GM21723 (cell line): ENCODE results near the gene ZNF44.

ENCODE experiments used
- ATAC-seq: cut with Tn5 transposase; IDR thresholded peaks from one replicate; pipeline ENCODE4 v1.9.1; 2021; ENCODE audit warnings: mild to moderate bottlenecking, moderate library complexity; ENCODE audit not compliant: unreplicated experiment

ZNF44 gene

DNA sequence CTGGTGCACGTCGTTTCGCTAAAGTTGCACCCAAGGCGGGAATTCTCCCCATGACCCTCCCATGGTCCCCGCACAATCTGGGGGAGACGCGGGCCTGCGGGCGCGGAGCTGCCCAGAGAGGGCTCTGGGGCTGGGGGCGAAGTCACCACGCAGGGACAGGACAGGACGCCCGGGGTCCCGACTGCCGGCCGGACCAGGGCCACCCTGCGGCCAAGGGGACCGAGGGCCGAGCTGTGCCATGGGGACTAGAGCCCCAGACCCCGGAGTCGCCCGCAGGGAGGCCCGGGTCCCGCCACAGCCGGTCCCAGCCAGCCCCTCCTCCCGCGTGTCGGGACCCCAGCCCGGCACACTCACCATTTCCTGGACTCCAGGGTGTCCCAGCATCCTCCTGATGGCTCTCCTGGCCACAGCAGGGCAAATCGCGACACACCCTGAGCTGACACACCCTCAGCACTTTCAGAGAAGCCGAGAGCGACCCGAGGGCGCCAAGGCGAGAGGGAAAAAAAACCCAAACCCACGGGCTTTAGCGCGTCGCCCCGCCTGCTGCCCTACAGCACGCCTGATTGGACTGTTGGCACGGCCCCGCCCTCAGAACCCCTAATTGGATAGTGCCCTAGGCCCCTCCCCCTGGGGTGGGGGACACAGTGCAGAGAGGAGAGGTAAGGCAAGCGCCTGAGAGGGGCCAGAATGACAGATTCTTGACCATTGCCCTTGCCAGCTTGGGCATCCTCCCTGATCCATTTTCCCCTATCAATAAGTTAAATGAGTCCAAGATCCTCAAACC is 28.6 kb downstream of the ZNF44 start:
- ATAC-seq: no peak

DNA sequence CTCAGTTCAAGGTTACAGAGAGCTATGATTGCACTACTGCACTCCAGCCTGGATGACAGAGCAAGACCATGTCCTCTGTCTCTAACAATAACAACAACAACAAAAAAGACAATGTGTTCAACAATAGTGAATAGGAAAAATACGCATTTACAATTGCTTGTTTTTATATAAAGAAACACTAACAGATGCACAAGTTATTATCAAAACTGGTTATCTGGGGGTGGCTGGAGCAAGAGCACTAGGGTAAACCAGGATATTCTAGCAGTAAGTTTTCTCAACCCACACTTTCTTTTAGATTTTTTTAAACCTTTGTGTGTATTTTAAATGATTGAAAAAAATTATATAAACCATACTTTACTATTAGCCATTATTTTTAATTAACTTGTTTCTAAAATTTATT is 33.1 kb downstream of the ZNF44 start:
- ATAC-seq: no peak

DNA sequence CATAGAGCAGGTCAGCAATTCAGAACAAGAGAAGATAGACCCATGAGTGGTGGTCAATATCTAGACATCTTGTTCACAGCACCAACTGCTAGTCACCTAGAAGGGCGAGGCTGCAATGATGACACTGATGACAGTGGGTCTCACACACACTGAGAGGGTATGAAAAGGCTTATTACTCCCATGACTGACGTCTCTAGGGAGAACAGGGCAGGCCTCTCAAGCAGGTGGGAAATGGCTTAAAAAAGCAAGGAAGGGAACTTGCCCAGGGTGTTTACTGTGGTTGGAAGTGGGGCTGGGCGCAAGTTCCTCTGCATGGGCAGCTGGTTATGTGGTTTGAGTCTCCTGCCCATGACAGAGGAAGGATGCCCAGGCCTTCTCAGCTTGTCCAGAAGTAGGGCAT is 33.8 kb downstream of the ZNF44 start:
- no peak for ATAC-seq

DNA sequence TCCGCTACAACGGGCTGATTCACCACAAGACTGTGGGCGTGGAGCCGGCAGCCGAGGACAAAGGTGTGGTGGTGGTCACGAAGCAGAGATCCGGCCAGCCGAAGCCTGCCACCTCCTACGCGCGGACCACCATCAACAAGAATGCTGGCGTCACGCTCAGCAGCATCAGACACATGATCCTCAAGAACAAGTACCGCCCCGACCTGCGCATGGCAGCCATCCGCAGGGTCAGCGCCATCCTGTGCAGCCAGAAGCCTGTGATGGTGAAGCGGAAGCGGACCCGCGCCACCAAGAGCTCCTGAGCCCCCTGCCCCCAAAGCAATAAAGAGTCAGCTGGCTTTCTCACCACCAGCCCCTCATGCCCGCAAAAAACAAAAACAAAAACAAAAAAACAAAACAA is 34.4 kb downstream of the ZNF44 start:
- no peak for ATAC-seq

DNA sequence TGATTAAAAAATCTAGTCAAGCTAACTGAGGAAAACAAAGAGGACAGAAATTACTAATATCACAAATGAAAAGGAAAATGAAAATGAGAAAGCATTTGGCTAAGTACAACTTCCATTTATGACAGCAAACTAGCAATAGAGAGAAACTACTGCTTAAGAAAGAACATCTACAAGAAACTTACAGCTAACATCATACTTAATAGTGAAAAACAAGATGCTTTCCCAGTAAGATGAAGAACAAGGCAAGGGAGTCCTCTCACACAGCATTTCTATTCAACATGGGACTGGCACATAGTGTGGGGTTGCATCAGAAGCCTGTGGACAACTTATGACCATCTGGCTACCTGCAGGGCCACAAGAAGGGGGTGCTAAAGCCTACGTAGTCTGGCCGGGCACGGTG is 39.3 kb downstream of the ZNF44 start:
- no peak for ATAC-seq

DNA sequence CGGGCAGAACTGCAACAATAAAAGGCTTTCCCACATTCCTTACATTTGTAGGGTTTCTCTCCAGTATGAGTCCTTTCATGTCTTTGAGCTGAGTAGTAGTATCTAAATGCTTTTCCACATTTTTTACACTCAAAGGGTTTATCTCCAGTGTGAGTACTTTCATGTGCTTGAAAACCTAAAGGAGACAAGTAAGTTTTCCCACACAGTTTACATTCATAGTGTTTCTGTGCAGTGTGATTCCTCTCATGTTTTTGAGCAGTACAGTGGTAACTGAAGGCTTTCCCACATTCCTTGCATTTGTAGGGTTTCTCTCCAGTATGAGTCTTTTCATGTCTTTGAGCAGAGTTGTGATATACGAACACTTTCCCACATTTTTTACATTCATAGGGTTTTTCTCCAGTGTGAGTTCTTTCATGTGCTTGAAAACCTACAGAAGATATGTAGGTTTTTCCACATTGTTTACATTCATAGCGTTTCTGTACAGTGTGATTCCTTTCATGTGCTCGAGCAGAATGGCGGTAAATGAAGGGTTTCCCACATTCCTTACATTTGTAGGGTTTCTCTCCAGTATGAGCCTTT is 47.0 kb downstream of the ZNF44 start:
- no peak for ATAC-seq

DNA sequence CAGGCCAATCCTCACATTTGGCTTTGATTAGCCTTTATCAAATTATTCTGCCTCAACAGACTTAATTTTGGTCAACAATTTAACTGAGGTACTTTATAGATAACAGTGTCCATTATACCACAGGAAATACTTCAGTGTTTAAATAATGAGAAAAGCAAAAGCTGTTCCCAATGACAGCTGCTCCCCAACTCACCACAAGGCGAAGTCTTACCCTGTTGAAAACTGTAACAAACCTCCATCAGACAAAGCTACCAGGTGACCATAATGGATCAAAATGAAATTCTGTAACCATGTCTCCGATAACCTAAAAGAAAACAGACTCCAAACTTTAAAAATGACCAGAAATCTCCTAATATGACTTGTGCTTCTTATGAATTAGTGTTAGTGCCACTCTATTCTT is 50.3 kb downstream of the ZNF44 start:
- ATAC-seq: no peak

DNA sequence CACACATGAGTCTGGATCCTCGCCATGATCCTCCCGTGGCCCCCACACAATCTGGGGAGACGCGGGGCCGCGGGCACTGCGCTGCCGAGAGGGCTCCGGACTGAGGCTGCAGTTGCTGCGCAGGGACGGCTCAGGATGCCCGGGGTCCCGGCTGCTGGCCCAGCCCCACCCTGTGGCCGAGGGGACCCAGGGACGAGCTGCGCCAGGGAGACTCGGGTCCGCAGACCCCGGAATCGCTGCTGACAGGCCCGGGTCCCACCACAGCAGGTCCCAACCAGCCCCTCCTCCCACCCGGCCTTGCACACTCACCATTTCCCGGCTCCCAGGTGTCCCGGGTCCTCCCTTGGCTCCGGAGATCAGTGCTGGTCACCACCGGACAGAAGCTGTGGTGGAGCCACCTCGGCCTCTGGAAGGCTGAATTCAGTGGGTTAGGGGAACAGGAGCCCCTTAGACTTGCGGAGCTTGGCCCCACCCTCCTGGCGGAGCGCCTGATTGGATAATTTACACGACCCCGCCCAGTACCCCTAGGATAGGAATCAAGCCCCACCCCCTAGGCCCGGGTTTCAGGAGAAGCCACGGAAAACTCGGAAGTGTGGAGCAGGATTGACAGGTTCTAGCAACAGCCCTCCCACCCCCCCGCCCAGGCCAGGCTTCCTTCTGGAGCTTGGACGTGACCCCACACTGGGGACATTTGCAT is 57.4 kb downstream of the ZNF44 start:
- no peak for ATAC-seq

DNA sequence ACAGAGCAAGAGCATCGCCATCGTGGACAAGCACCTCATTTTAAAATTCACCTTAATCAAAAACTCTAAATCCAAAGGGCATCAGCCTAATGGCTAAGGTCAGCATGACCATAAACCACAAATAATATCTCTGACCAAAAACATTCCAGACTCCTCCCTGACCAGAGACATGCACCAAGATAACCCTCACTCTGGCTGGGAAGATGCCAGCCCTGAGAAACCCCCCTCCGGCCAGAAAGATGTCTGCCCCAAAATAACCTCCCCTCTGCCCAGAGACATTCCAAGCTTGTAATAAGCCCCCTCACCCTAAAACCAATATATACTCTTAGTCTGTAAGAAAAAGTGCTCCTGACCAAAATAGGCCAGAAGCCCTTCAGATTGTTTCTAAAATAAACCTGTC is 61.7 kb downstream of the ZNF44 start:
- no peak for ATAC-seq

DNA sequence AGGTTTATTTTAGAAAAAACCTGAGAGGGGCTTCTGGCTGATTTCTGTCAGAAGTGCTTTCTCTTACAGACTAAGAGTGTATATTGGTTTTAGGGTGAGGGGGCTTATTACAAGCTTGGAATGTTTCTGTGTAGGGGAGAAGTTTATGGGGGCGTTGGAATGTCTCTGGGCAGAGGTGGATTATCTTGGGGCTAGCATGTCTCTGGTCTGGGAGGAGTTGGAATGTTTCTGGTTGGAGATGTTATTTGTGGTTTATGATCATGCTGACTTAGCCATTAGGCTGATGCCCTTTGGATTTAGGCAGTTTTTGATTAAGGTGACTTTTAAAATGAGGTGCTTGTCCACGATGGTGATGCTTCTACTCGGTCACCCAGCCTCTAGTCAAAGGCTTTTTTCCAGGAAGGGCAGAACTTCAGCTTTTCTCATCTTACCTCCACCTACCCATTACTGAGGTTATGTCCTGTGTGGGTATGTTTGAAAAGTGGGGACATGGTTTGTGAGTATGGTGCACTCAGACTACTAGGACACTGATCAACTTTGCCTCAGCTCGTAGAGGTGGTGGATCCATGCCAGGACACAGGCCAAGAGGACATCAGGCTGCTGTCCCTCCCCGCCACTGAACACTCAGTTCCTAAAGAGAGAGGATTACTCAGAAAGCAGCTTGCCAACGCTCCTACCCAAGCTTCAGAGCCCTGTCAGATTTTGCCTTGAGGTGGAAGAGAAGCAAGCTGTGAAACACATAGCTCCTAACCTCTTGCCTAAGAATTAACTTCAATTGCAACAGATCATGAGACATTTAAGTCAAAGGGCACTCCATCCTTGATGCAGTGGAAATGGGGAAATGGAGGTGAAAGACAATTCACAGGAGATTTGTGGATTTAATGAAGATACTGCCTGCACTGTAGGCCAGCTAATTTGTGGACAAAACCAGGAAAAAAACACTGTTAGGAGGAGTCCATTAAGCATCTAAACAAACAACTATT is 63.6 kb downstream of the ZNF44 start:
- no peak for ATAC-seq

DNA sequence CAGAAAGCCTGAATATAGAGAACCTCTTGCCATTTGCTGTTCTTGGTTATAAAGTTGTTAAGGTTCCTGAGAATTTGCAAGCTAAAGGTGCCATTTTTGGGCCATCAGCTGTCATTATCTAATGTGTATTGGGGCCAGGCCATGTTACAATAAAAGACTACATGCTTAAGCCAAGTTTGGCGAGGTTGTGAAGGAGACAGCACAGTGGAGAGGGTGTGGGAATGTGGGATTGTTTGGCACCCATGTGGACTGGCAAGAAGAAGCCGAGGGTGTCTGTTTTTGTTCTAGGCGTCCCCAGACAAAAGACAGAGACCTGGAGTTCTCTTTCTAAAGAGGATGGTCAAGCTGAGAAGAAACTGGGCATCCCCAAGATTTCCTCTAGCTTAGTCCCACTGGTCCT is 64.7 kb downstream of the ZNF44 start:
- ATAC-seq: no peak

DNA sequence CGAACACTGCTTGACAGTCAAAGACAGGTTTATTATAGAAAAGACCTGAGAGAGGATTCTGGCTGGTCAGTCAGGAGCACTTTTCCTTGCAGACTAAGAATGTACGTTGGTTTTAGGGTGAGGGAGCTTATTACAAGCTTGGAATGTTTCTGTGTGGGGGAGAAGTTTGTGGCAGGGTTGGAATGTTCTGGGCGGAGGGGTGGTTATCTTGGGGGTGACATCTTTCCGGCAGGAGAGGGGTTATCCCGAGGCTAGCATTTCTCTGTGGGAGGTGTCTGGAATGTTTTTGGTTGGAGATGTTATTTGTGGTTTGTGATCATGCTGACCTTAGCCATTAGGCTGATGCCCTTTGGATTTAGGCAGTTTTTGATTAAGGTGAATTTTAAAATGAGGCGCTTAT is 70.0 kb downstream of the ZNF44 start:
- no peak for ATAC-seq

DNA sequence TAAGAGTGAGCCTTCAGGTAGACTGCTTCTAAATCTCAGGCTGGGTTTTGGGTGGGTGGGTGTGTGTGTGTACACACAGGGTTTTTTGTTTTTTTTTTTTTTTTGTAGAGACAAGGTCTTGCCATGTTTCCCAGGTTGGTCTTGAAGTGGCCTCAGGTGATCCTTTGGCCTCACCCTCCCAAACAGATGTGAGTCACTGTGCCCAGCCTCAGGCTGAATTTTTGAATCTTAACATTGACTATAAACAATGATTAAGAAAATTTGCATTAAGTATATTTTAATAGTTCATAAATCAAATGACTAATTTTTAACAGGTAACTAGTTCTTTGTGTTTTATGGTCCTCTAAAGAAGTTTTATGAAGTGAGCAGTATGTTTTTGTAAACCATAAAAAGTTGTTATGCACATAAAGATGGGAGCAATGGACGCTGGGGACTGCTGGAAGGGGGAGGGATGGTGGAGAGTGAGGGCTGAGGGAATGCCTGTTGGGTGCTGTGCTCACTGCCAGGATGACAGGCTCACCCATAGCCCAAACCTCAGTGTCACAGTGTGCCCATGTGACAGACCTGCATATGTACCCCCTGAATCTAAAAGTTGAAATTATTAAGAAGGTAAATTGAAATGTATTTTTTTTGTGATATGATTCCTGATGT is 71.6 kb downstream of the ZNF44 start:
- no peak for ATAC-seq
